ENCODE results near the gene NTRK2.

GRCh38 chr9:84659313-84659712, 10.2 kb upstream of the NTRK2 start:
- no peak for TF ChIP-seq CTCF (conservative IDR thresholded peaks at IDR 0.05; ENCODE audit: low read depth in 2 of 2)
- no peak for TF ChIP-seq EZH2 (IDR thresholded peaks at IDR 0.05; ENCODE audit: low read depth, unreplicated experiment)
- TF ChIP-seq EZH2phosphoT487 (IDR thresholded peaks at IDR 0.05; ENCODE audit: unreplicated experiment), result no peak
- TF ChIP-seq ZNF462 (CRISPR knock-in tag; IDR thresholded peaks at IDR 0.05), result no peak
- no peak for TF ChIP-seq NANOG (IDR thresholded peaks at IDR 0.05; ENCODE audit: borderline replicate concordance)
- TF ChIP-seq POLR2AphosphoS5 (IDR thresholded peaks at IDR 0.05; ENCODE audit: low read depth), result no peak
- TF ChIP-seq CREB1 (CRISPR knock-in tag; IDR thresholded peaks at IDR 0.05; ENCODE audit: low read depth), result no peak
- no peak for TF ChIP-seq REST (IDR thresholded peaks at IDR 0.05; ENCODE audit: unreplicated experiment)
- no peak for TF ChIP-seq ZNF331 (CRISPR knock-in tag; IDR thresholded peaks at IDR 0.05; ENCODE audit: low read depth)
- TF ChIP-seq JUNB (IDR thresholded peaks at IDR 0.05; ENCODE audit: unreplicated experiment), result no peak
- TF ChIP-seq STAT1 (IDR thresholded peaks at IDR 0.05; ENCODE audit: unreplicated experiment), result no peak

All from GM23338 (cell line).